ENCODE data around the gene FGF19. TPM values are rescaled to one million over a fixed set of nuclear protein-coding genes. Genes with fewer than 3 reads are reported as not detected.

The FGF19 gene
- total RNA-seq, 1 experiment from 2014 or later, result 0.69 TPM

DNA sequence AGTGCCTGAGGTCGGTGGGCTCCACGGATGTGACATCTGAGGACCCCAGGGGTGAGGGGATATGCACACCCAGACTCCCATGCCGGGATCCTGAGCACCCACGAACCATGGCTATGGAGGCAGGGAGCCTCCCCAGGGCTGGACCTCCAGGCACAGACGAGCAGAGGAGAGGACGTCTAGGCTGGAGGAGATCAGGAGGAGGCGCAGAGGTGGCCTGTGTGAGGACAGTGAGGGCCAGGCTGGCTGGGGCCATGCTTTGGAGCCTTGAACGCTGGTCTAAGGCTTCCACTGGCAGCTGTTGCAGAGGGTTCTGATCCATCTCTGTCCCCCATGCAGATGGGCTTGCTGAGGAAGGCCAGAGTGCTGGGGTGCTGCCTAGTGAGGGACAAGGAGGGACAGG lies 42.3 kb upstream of the FGF19 start:
- ChIA-PET CTCF (no interaction called here), POLR2A (ENCODE audit: low non-redundant PET) (no interaction called here)
- no TSS peak for BruUV-seq (replicated peaks)
- Histone ChIP-seq H3K4me1 (ENCODE audit: insufficient read depth, low read length, poor library complexity, severe bottlenecking) (no peaks in the 10 kb centered on the region), H3K27me3 (replicated peaks; ENCODE audit: insufficient read depth, low read depth, low read length, poor library complexity) (no peaks in the 10 kb centered on the region), H3K9me3 (ENCODE audit: low read depth, low read length, poor library complexity, severe bottlenecking) (no peaks in the 10 kb centered on the region), H3K4me3 (ENCODE audit: low read depth, low read length, poor library complexity, severe bottlenecking) (no peak overlapping the region), H3K36me3 (ENCODE audit: insufficient read depth, low read length, poor library complexity, severe bottlenecking) (no peaks in the 10 kb centered on the region), H3K27ac (ENCODE audit: low read depth, low read length, poor library complexity, severe bottlenecking) (no peak overlapping the region)
- DNase-seq (ENCODE audit: low spot score), result no peak
- no peak for TF ChIP-seq EZH2 (IDR thresholded peaks at IDR 0.05; ENCODE audit: borderline replicate concordance, low read depth, low read length, poor library complexity, severe bottlenecking)
- TF ChIP-seq, protein P1, sequence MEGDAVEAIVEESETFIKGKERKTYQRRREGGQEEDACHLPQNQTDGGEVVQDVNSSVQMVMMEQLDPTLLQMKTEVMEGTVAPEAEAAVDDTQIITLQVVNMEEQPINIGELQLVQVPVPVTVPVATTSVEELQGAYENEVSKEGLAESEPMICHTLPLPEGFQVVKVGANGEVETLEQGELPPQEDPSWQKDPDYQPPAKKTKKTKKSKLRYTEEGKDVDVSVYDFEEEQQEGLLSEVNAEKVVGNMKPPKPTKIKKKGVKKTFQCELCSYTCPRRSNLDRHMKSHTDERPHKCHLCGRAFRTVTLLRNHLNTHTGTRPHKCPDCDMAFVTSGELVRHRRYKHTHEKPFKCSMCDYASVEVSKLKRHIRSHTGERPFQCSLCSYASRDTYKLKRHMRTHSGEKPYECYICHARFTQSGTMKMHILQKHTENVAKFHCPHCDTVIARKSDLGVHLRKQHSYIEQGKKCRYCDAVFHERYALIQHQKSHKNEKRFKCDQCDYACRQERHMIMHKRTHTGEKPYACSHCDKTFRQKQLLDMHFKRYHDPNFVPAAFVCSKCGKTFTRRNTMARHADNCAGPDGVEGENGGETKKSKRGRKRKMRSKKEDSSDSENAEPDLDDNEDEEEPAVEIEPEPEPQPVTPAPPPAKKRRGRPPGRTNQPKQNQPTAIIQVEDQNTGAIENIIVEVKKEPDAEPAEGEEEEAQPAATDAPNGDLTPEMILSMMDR (conservative IDR thresholded peaks at IDR 0.05; ENCODE audit: low read depth, low read length), result no peak
- intact Hi-C loops (cut with micrococcal nuclease; ENCODE audit: unreplicated experiment), result no loop called here

DNA sequence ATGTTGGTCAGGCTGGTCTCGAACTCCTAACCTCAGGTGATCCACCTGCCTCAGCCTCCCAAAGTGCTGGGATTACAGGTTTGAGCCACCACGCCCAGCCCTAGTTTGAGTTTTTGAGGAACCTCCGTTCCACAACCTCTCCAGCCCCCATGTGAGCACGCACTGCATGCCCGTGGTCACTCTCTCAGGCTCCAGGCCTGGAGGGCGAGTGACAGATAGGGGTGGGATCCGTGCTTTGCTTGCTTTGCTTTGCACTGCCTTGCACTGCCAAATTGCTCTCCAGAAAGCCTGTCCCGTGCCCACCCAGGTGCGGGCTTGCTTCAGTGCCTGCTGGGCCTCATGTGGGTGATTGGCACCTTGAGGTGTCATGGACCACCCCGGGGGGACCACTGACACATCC lies 41.4 kb upstream of the FGF19 start:
- intact Hi-C loops (cut with micrococcal nuclease; ENCODE audit: unreplicated experiment), result no loop called here
- no peaks in the 10 kb centered on the region for H3K9me3 ChIP-seq (ENCODE audit: low read depth, low read length, poor library complexity, severe bottlenecking)
- no peaks in the 10 kb centered on the region for H3K36me3 ChIP-seq (ENCODE audit: insufficient read depth, low read length, poor library complexity, severe bottlenecking)
- ChIA-PET CTCF (no interaction called here), POLR2A (ENCODE audit: low non-redundant PET) (no interaction called here)
- H3K27ac ChIP-seq (ENCODE audit: low read depth, low read length, poor library complexity, severe bottlenecking), result no peak overlapping the region
- BruUV-seq (replicated peaks), result no TSS peak
- TF ChIP-seq, protein P1 (conservative IDR thresholded peaks at IDR 0.05; ENCODE audit: low read depth, low read length), result no peak
- TF ChIP-seq EZH2 (IDR thresholded peaks at IDR 0.05; ENCODE audit: borderline replicate concordance, low read depth, low read length, poor library complexity, severe bottlenecking), result no peak
- no peaks in the 10 kb centered on the region for H3K4me1 ChIP-seq (ENCODE audit: insufficient read depth, low read length, poor library complexity, severe bottlenecking)
- no peaks in the 10 kb centered on the region for H3K27me3 ChIP-seq (replicated peaks; ENCODE audit: insufficient read depth, low read depth, low read length, poor library complexity)
- no peak overlapping the region for H3K4me3 ChIP-seq (ENCODE audit: low read depth, low read length, poor library complexity, severe bottlenecking)
- no peak for DNase-seq (ENCODE audit: low spot score)

DNA sequence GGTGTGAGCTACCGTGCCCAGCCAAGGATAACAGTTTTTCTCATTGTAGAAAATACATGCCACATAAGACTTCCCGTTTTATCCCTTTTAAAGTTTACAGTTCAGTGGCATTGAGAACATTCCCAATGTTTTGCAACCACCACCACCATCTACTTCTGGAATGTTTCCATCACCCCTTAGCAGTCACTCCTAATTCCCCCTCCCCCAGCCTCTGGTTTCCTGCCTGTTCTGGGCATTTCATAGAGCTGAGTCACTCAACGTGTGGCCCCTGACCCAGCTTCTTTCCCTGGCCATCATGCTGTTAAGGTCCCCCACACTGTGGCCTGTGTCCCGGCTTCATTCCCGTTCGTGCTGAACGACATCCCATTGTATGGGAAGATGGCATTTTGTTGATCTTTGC lies 40.6 kb upstream of the FGF19 start:
- H3K4me1 ChIP-seq (ENCODE audit: insufficient read depth, low read length, poor library complexity, severe bottlenecking), result no peaks in the 10 kb centered on the region
- H3K36me3 ChIP-seq (ENCODE audit: insufficient read depth, low read length, poor library complexity, severe bottlenecking), result no peaks in the 10 kb centered on the region
- DNase-seq (ENCODE audit: low spot score), result no peak
- no peak overlapping the region for H3K4me3 ChIP-seq (ENCODE audit: low read depth, low read length, poor library complexity, severe bottlenecking)
- TF ChIP-seq, protein P1 (conservative IDR thresholded peaks at IDR 0.05; ENCODE audit: low read depth, low read length), result no peak
- no peak for TF ChIP-seq EZH2 (IDR thresholded peaks at IDR 0.05; ENCODE audit: borderline replicate concordance, low read depth, low read length, poor library complexity, severe bottlenecking)
- ChIA-PET CTCF (no interaction called here), POLR2A (ENCODE audit: low non-redundant PET) (no interaction called here)
- no peak overlapping the region for H3K27ac ChIP-seq (ENCODE audit: low read depth, low read length, poor library complexity, severe bottlenecking)
- BruUV-seq (replicated peaks), result no TSS peak
- no peaks in the 10 kb centered on the region for H3K27me3 ChIP-seq (replicated peaks; ENCODE audit: insufficient read depth, low read depth, low read length, poor library complexity)
- intact Hi-C loops (cut with micrococcal nuclease; ENCODE audit: unreplicated experiment), result no loop called here
- no peaks in the 10 kb centered on the region for H3K9me3 ChIP-seq (ENCODE audit: low read depth, low read length, poor library complexity, severe bottlenecking)
